ENCODE data around the gene RASD2.

Gene RASD2

DNA sequence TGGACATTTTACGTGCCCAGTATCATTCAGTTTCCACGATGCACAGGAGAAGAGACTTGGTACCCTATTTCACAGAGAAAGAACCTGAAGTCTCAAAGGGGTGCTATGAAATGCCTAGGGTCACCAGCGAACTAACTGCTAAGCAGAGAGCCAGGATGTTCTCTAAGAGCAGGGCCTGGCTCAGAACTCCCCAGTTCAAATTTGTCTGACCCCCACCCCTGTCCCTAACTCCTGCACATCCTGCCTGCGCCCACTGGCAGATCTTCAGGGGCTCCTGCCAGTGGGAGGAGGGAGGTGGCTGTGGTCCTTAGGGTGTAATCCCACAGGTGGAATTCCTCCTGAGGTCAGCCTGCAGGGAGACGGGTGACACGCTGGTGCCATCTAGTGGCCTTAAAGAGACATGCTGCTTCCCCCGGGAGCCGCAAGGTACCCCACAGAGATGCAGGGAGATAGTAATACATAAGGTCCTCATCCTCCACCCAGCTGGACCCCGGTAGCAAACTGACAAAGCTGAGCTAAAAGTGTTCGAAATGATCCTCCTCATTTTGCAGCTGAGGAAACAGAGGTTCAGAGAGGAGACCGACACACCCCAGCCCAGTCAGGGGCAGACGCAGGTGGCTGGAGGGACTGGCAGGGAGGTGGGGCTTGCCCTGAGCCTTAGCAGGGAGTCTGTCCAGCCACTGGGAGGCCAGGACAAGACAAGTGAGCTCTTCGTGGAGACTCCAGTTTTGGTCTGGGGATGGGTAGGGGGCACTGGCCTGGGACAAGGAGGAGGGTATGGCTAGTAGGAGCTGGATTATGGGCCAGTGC is 42.4 kb downstream of the RASD2 start:
- DNase-seq (ENCODE audit: low spot score) = peak; percentile 86

DNA sequence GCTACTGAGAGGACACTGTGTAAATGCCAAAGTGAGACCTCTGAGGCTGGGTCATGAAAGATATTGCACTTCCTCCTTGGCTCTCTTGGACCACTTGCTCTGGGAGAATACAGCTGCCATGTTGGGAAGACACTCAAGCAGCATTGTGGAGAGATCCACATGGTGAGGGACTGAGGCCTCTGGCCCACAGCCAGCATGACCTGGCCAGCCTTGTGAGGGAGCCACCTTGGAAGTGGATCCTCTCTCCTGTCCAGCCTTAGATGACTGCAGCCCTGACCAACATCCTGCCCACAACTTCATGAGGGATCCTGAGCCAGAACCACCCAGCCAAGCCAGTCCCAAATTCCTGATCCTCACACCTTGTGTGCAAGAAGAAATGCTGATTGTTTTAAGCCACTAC is 46.1 kb downstream of the RASD2 start:
- no peak for DNase-seq (ENCODE audit: low spot score)

- DNase-seq (ENCODE audit: low spot score) = no peak
Measured at GRCh38 chr22:35587447-35587870, 46.8 kb downstream of the RASD2 start.

GRCh38 chr22:35587896-35588295 is 47.3 kb downstream of the RASD2 start:
- DNase-seq (ENCODE audit: low spot score) = no peak

DNA sequence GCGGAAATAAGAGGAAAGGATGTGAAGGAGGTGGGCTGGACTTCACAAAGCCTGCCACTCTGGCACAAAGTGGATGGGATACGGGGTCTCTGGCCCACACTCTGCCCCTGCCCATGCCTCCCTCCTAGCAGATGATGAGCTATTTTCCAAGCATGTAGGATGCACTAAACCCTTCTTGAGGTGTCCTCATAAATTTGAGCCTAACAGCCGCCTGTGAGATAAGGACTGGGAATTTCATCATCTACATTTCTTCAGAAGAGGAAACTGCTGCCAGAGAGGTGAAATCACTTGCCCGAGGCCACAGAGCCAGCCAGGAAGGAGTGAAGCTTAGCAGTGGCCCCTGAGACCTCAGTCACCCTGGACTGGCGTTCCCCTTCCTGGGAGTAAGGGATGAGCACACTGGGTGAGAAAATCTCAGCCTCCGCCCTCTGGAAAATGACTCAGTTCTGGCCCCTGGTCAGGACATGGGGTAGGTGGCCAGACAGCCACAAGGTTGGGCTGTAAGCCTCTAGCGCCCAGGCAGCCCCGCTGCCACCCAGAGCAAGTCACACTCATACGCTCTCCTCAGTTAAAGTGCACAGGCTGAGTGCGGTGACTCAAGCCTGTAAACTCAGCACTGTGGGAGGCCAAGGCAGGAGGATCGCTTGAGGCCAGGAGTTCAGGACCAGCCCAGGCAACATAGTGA is 48.6 kb downstream of the RASD2 start:
- no peak for DNase-seq (ENCODE audit: low spot score)

GRCh38 chr22:35589756-35590093 is 49.1 kb downstream of the RASD2 start:
- no peak for DNase-seq (ENCODE audit: low spot score)

DNA sequence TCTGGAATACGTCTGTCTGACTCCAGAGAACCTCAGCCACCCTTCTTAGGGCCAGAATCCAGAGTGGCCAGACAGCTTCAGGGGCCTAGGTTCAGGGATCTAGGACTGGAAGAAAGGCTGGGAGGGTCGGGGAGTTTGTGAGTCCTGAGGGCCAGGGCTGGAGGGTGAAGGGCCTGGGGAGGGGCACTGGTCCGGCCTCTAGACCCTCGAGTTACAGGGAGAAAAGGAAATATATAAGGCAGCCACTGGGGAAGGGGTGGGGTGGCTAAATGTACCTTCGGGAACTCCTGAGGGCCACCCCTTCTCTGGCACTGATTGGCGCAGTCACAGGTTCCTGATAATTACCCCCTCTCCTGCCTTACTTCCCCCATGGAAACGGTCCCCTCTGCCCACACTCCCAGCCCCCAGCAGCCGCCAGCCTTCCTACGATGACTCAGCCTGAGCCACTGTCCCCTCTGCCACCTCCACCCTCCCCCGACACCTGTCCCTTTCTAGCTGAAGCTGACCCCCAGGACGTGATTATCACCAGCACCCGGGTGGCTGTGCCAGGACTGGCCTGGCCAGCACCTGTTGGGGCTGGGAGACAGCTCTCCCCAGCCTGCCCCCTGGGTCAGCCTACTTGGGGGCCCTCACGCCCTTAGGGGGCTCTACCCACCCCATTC is 50.1 kb downstream of the RASD2 start:
- no peak for DNase-seq (ENCODE audit: low spot score)

DNA sequence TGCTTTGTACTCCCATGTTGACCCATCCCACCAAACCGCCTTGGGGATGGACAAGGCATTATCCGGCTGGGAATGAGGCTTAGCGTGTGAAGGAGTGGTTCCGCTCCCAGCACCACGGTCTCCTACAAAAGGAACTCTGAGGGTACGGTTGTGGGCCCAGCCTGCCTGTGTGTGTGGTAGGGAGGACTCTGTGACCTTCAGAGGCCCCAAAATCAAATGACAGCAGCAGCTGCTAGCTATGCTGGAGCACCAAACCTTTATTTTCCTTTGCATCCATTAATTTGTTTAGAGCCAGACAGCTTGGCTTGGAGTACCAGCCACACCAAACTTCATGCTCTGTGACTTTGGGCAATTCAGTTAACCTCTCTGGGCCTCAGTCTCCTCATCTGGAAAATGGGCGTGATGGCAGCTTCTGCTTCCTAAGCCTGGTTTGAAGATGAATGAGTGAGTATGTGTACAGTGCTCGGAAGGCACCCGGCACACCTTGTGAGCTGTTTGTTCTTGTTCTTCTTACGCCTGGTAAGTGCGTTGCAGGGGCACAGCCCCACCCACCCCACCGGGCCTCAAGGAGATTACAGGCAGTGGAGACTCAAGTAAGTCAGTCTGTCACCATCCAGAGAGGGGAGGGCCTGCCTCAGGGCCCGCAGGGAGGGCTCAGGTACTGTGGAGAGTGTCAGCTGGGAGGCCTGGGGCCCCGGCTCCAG is 51.2 kb downstream of the RASD2 start:
- no peak for DNase-seq (ENCODE audit: low spot score)

DNA sequence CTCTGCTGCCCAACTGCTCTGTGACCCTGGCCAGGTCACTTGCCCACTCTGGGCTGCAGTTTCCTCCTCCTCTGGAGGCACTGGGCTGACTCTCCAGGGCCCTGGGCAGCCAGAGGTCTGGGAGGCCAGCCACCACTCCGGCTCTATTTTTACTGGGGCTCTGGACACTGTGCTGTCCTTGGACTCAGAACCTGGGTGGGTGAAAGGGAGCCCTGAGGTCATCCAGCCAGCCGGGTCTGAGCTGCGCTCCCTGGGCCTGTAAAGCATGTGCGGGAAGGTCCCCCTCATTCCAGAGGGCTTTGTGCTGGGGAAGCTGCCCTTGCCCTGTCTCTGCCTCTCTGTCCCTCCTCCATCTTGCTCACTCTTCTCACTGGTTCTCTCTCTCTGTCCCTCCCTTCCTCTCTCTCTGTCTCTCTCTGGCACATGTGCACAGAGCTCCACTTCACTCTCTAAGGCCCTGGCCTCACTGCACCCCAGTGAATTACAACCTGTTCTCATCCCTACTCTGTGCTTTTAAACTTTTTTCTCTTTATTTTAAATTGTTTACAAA is 51.9 kb downstream of the RASD2 start:
- no peak for DNase-seq (ENCODE audit: low spot score)

GRCh38 chr22:35593071-35593890 is 52.6 kb downstream of the RASD2 start:
- DNase-seq (ENCODE audit: low spot score) = no peak

DNA sequence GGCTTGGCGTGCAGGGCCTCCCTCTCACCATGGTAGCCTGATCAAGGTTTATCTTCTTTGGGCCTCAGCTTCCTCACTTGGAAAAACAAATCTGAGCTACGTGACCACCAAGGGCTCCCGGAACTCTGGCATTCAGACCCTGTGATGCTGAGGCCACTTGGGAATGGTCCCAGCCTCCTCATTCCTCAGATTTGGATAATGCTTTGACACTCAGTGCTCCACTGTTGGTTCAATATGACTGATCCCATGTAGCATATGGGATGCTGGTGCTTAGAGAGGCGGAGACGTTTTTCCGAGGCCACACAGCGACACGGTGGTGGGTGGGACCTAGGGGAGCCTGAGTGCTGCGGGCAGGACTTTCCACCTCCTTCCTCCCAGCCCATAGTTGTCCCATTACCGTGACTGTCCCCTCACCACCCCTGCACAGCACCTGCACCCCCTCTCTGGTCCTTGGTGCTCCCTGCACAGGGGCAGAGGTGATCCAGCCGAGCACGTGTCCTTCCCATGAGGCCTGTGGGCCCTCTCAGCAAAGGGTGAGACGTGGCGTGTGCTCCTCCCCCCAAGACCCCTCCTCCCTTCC is 53.4 kb downstream of the RASD2 start:
- no peak for DNase-seq (ENCODE audit: low spot score)

GRCh38 chr22:35594686-35595085 is 54.1 kb downstream of the RASD2 start:
- DNase-seq (ENCODE audit: low spot score) = no peak

DNA sequence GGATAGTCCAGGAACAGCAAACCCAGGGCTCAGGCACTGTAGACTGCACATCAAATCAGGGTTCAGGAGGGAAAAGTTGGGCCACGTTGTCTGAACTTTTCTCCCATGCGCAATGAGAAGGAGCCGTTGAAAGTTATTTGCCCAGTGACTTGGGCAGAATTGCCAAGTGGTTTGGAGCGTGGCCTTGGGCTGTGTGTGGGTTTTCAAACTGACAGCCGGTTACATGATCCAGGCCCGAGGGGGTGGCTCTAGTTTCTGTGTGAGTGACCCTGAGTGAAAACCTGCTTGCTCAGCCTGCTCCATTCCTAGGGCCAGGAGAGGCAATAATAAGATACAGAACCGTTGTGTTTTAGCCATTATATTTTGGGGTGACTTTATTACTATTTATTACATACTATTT is 56.2 kb downstream of the RASD2 start:
- DNase-seq (ENCODE audit: low spot score) = no peak

DNA sequence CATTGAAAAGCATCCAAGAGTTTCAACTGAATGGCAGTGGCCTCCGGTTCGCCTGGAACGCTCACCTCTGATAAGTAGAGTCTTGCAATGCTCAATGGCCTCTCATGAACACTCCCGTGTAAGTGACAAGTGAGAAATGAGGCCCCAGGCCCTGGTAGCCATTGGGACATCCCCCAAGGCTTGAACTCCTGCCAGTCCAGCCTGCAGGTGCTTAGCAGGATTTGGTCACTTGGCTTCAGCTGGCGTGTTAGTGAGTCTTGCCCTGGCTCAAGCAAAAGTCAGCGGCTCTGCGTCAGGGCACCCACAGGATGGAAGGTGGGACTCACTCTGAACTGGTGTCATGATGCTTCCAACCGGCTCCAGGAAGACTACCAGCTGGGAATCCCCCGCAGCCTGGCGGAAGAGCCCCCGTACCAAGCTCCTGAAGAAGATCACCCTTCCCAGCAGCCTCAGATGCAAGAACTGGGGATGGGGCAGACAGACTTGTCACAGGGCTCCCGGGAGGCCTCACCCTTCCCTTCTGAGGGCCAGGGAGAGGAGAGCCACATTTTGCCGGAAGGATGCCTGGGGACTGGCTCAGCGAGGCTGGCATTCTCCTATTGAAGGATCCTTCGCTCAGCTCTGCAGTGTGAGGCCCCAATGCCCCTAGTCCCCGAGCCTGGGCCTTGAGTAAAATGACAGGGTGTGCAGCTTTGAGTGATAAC is 57.2 kb downstream of the RASD2 start:
- no peak for DNase-seq (ENCODE audit: low spot score)

GRCh38 chr22:35598396-35598710 is 57.7 kb downstream of the RASD2 start:
- DNase-seq (ENCODE audit: low spot score) = no peak

GRCh38 chr22:35599364-35599763 is 58.7 kb downstream of the RASD2 start:
- no peak for DNase-seq (ENCODE audit: low spot score)

DNA sequence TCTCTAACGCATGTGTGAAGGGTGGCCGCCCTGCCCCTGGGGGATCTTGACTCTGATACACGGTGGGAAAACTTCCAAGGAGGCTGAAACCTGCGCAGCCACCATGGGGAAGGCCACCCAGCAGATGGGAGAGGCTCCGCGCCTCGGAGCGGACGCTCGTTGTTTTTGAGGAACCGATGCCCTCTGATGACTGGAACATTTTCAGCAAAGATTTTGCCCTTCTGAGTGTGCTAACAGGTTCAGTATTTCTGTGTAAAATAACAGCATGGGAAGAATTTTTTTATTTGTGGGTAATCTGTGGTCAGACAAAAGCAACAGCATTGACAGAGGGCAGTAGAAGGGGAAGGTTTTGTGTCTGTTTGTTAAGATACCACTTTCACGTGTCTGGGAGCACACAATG is 59.8 kb downstream of the RASD2 start:
- DNase-seq (ENCODE audit: low spot score) = no peak

- no peak for DNase-seq (ENCODE audit: low spot score)
Measured at GRCh38 chr22:35601013-35601580, 60.5 kb downstream of the RASD2 start.

DNA sequence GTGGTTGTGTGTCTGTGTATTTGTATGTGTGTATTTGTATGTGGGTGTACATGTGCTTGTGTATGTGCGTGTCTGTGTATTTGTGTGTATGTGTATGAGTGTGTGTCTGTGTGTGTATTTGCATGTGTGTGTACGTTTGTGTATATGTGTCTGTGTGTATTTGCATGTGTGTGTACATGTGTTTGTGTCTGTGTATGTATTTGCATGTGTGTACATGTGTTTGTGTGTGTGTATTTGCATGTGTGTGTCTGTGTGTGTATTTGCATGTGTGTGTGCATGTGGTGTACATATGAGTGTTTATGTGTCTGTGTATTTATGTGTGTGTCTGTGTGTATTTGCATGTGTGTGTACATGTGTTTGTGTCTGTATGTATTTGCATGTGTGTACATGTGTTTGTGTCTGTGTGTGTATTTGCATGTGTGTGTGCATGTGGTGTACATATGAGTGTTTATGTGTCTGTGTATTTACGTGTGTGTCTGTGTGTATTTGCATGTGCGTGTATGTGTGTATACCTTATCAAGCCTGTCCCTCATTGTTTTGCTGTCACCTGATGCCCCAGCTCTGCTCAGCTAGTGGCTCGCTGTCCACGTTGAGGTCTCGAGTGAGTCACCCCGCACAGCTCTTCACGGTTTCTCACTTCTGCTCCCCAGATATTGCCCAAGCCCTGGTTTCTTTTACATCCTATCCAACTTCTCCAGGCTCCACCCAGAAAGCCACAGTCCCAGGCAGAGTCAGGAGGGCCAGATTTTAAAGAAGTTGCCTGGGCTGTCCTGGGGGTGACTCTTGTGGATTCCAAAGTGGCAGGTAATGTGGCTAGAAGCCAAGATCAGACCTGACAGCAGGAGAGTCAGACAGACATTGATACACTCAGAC is 61.3 kb downstream of the RASD2 start:
- DNase-seq (ENCODE audit: low spot score) = peak; percentile 45

All from AG08396 (cell line).